ENCODE results near the gene TMEM270.
"Not testable (repeated sequence)": the region's sequence is repeated elsewhere in the genome, so short reads cannot be mapped to it uniquely, and the experiment has no call there.

TMEM270 gene, protein sequence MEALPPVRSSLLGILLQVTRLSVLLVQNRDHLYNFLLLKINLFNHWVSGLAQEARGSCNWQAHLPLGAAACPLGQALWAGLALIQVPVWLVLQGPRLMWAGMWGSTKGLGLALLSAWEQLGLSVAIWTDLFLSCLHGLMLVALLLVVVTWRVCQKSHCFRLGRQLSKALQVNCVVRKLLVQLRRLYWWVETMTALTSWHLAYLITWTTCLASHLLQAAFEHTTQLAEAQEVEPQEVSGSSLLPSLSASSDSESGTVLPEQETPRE

GRCh38 chr7:73860859-73861258, at the start of gene TMEM270:
Gene TMEM270 (plus strand): TSS chr7:73861159. CDS start chr7:73861195, 36 bp downstream.
- DNase-seq: no peak

- peak; percentile 51 for DNase-seq
Observed at GRCh38 chr7:73811760-73812168, 49.2 kb upstream of the TMEM270 start.

- no peak for DNase-seq
Observed at GRCh38 chr7:73812996-73813395, 48.0 kb upstream of the TMEM270 start.

DNA sequence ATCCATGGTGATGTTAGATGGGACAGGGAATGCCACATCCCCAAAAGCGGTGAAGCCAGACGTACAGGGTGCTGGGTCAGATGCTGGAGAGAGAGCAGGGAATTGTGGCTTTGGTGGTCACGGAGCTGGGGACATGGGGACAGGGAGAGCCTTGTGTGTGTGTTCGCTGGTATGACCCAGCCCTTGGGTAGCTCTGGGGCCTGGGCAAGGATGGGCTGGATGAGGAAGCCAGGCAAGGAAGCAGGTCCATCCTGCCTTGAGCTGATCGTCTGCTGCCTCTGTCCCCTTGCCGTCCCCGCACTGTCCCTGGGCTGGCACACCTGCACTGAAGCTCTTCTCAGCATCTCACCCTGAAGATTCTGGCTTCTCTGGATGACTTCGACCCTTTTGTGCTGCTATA, 45.5 kb upstream of the TMEM270 start:
- DNase-seq: no peak

GRCh38 chr7:73817121-73817520, 43.8 kb upstream of the TMEM270 start:
- DNase-seq: no peak

- no peak for DNase-seq
Observed at GRCh38 chr7:73820013-73820412, 40.9 kb upstream of the TMEM270 start.

DNA sequence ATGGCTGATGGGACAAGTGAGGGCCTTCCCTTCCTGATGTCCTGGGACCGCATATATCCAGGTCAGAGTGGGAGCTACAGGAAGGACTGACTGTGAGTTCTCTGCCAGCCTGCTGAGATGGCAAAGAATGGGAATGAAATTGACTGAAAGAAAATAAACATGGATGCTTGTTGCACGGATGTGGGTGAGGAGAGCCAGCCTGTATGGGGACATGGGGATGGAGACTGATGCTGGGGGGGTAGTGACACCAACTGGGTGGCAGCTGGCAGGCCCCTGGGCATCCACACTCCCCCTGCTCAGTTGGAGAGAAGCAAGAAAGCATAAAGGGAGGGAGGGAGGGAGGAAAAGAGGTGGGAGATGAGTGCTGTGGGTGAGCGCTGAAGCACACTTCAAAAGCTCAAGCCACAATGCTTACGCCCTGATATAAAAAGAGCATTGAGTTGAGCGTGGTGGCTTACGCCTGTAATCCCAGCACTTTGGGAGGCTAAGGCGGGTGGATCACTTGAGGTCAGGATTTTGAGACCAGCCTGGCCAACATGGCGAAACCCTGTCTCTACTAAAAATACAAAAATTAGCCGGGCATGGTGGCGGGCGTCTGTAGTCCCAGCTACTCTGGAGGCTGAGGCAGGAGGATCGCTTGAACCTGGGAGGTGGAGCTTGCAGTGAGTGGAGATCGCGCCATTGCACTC, 39.2 kb upstream of the TMEM270 start:
- not testable (repeated sequence) for DNase-seq

- no peak for DNase-seq
Observed at GRCh38 chr7:73822319-73823173, 38.4 kb upstream of the TMEM270 start.

DNA sequence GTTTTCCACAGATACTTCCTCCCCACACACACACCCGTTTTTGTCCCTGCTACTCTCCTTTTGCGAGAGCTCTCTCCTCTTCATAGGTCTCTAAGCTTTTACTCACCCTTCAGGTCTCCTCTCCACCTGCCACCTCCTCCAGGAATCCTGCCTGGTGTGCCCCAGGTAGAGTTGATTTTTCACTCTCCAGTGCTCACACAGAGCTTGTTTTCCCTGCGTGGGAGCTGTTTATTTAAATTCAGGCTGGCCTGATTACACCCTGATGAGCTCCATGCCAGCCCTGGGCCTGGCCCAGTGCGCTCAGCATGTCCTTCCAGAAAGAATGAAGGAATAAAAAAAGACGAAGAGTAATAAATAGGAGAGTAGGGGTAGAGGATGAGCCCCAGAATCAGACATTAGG, 37.7 kb upstream of the TMEM270 start:
- DNase-seq: no peak

- DNase-seq: no peak
Observed at GRCh38 chr7:73823873-73824592, 36.9 kb upstream of the TMEM270 start.

DNA sequence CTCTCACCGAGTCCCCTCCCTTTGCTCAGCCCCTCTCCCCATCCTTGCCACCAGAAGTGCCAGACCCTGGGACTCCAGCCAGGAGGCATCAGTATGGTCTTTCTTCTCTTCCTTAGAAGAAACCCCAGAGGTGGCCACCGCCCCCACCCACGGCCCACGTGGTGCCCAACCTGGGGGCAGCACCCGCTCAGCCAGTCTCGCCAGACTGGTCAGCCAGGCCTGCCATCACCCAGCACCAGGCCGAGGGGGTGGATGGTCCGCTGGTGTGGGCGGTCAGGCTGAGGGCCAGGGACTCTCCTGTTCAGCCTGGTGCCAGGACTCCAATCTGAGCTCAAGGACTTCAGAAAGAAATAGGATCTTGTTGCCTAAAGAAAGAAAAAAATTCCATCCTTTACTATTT, 36.0 kb upstream of the TMEM270 start:
- DNase-seq: no peak

GRCh38 chr7:73827567-73828106, 33.3 kb upstream of the TMEM270 start:
- no peak for DNase-seq

DNA sequence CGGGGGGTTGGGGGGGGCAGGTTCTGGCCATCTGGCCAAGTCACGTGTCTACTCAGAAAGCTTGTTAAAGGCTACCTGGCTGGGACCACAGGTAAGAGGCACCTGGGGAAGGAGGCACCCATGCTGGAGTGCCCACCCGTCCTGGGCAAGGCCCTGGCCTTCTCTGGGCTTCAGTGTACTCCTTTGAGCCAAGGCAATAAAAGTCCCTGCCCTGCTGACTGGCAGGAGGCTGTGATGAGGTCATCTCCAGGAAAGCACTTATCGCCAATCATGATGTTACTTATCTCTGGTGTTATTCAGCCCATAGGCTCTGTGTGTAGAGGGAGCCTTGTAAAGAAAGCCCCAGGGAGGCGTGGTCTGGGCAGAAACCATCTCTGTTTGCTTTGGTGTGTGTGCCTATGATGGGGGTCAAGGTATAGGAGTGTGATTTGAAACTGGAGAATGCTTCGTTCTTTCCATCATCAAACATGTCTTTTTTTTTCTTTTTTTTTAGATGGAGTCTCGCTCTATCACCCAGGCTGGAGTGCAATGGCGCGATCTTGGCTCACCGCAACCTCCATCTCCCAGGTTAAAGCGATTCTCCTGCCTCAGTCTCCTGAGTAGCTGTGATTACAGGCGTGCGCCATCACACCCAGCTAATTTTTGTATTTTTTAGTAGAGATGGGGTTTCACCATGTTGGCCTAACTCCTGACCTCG, 32.7 kb upstream of the TMEM270 start:
- DNase-seq: peak; percentile 21

GRCh38 chr7:73828972-73829371, 32.0 kb upstream of the TMEM270 start:
- DNase-seq: no peak

GRCh38 chr7:73829505-73829904, 31.5 kb upstream of the TMEM270 start:
- DNase-seq: no peak

- no peak for DNase-seq
Observed at GRCh38 chr7:73829921-73830680, 30.9 kb upstream of the TMEM270 start.

- no peak for DNase-seq
Observed at GRCh38 chr7:73830681-73831583, 30.0 kb upstream of the TMEM270 start, which contains the start of gene CLDN4. Gene CLDN4 (plus strand): TSS chr7:73830996. CDS start chr7:73831202, 206 bp downstream.

DNA sequence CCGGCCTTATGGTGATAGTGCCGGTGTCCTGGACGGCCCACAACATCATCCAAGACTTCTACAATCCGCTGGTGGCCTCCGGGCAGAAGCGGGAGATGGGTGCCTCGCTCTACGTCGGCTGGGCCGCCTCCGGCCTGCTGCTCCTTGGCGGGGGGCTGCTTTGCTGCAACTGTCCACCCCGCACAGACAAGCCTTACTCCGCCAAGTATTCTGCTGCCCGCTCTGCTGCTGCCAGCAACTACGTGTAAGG, 29.4 kb upstream of the TMEM270 start:
- no peak for DNase-seq

- no peak for DNase-seq
Observed at GRCh38 chr7:73831834-73832651, 28.9 kb upstream of the TMEM270 start.
